Measurements from ENCODE around the gene LPA. TPM values are rescaled to one million over a fixed set of nuclear protein-coding genes. Genes with fewer than 3 reads are reported as not detected.
A peak's percentile ranks its signal among the peaks of the same experiment; 100 is the strongest.
"Not testable (repeated sequence)": the region's sequence is repeated elsewhere in the genome, so short reads cannot be mapped to it uniquely, and the experiment has no call there.

LPA gene
- total RNA-seq, 1 experiment from 2014 or later, result not detected

GRCh38 chr6:160571201-160571600 is 92.9 kb downstream of the LPA start:
- H3K4me2 ChIP-seq (ENCODE audit: low read depth, low read length, poor library complexity, severe bottlenecking); H3K79me2 ChIP-seq (ENCODE audit: low read length): not testable (repeated sequence)

GRCh38 chr6:160544802-160545201 is 119.3 kb downstream of the LPA start:
- Histone ChIP-seq H3K36me3 (ENCODE audit: insufficient read depth, low read length) (no peaks in the 10 kb centered on the region), H3K4me2 (ENCODE audit: low read depth, low read length, poor library complexity, severe bottlenecking) (no peak overlapping the region), H3K9ac (ENCODE audit: low read length) (no peak overlapping the region), H4K20me1 (ENCODE audit: insufficient read depth, low read depth, low read length) (no peaks in the 10 kb centered on the region), H3K4me1 (ENCODE audit: low read length) (no peaks in the 10 kb centered on the region), H3K79me2 (ENCODE audit: low read length) (no peaks in the 10 kb centered on the region), H2AFZ (ENCODE audit: low read length) (no peak overlapping the region), H3K9me3 (ENCODE audit: low read length) (no peaks in the 10 kb centered on the region), H3K4me3 (ENCODE audit: low read length) (no peak overlapping the region), H3K27ac (ENCODE audit: low read length) (no peak overlapping the region), H3K9me2 (replicated peaks; ENCODE audit: insufficient read depth, low read length) (no peaks in the 10 kb centered on the region), H3K27me3 (ENCODE audit: low read length) (no peaks in the 10 kb centered on the region)
- no peak for DNase-seq

More at GRCh38 chr6:160571201-160571600, 92.9 kb downstream of the LPA start:
- not testable (repeated sequence) for H2AFZ ChIP-seq (ENCODE audit: low read length); H4K20me1 ChIP-seq (ENCODE audit: insufficient read depth, low read depth, low read length); H3K9me3 ChIP-seq (ENCODE audit: low read length); H3K36me3 ChIP-seq (ENCODE audit: insufficient read depth, low read length); DNase-seq; H3K27ac ChIP-seq (ENCODE audit: low read length); H3K27me3 ChIP-seq (ENCODE audit: low read length); H3K4me3 ChIP-seq (ENCODE audit: low read length); H3K9ac ChIP-seq (ENCODE audit: low read length); H3K4me1 ChIP-seq (ENCODE audit: low read length); H3K9me2 ChIP-seq (replicated peaks; ENCODE audit: insufficient read depth, low read length)

- Histone ChIP-seq H3K9ac (ENCODE audit: low read length) (no peak overlapping the region), H3K4me2 (ENCODE audit: low read depth, low read length, poor library complexity, severe bottlenecking) (no peak overlapping the region), H3K4me1 (ENCODE audit: low read length) (no peaks in the 10 kb centered on the region), H3K4me3 (ENCODE audit: low read length) (no peak overlapping the region), H3K9me3 (ENCODE audit: low read length) (no peaks in the 10 kb centered on the region), H3K9me2 (replicated peaks; ENCODE audit: insufficient read depth, low read length) (no peaks in the 10 kb centered on the region), H3K27me3 (ENCODE audit: low read length) (no peaks in the 10 kb centered on the region), H2AFZ (ENCODE audit: low read length) (no peak overlapping the region), H3K27ac (ENCODE audit: low read length) (no peak overlapping the region), H3K79me2 (ENCODE audit: low read length) (no peaks in the 10 kb centered on the region), H3K36me3 (ENCODE audit: insufficient read depth, low read length) (no peaks in the 10 kb centered on the region), H4K20me1 (ENCODE audit: insufficient read depth, low read depth, low read length) (no peaks in the 10 kb centered on the region)
- DNase-seq, result no peak
Measured at GRCh38 chr6:160535270-160535669, 128.8 kb downstream of the LPA start.

- H3K4me3 ChIP-seq (ENCODE audit: low read length), result no peak overlapping the region
- DNase-seq, result peak; percentile 71
- no peak overlapping the region for H2AFZ ChIP-seq (ENCODE audit: low read length)
- H3K27me3 ChIP-seq (ENCODE audit: low read length), result no peaks in the 10 kb centered on the region
- H4K20me1 ChIP-seq (ENCODE audit: insufficient read depth, low read depth, low read length), result no peaks in the 10 kb centered on the region
- no peak overlapping the region for H3K9ac ChIP-seq (ENCODE audit: low read length)
- no peaks in the 10 kb centered on the region for H3K9me3 ChIP-seq (ENCODE audit: low read length)
- no peaks in the 10 kb centered on the region for H3K4me1 ChIP-seq (ENCODE audit: low read length)
- H3K27ac ChIP-seq (ENCODE audit: low read length), result no peak overlapping the region
- no peak overlapping the region for H3K4me2 ChIP-seq (ENCODE audit: low read depth, low read length, poor library complexity, severe bottlenecking)
- H3K9me2 ChIP-seq (replicated peaks; ENCODE audit: insufficient read depth, low read length), result no peaks in the 10 kb centered on the region
- H3K36me3 ChIP-seq (ENCODE audit: insufficient read depth, low read length), result no peaks in the 10 kb centered on the region
- H3K79me2 ChIP-seq (ENCODE audit: low read length), result no peaks in the 10 kb centered on the region
Measured at GRCh38 chr6:160534050-160534696, 129.9 kb downstream of the LPA start.

- Histone ChIP-seq H3K4me3 (ENCODE audit: low read length) (no peak overlapping the region), H3K4me1 (ENCODE audit: low read length) (no peaks in the 10 kb centered on the region), H3K27ac (ENCODE audit: low read length) (no peak overlapping the region), H3K27me3 (ENCODE audit: low read length) (no peaks in the 10 kb centered on the region), H3K9me3 (ENCODE audit: low read length) (no peaks in the 10 kb centered on the region), H3K9ac (ENCODE audit: low read length) (no peak overlapping the region), H2AFZ (ENCODE audit: low read length) (no peak overlapping the region), H3K36me3 (ENCODE audit: insufficient read depth, low read length) (no peaks in the 10 kb centered on the region), H3K4me2 (ENCODE audit: low read depth, low read length, poor library complexity, severe bottlenecking) (no peak overlapping the region), H3K79me2 (ENCODE audit: low read length) (no peaks in the 10 kb centered on the region), H4K20me1 (ENCODE audit: insufficient read depth, low read depth, low read length) (no peaks in the 10 kb centered on the region), H3K9me2 (replicated peaks; ENCODE audit: insufficient read depth, low read length) (no peaks in the 10 kb centered on the region)
- DNase-seq, result no peak
Measured at GRCh38 chr6:160532315-160532714, 131.8 kb downstream of the LPA start.

- Histone ChIP-seq H2AFZ (ENCODE audit: low read length) (no peak overlapping the region), H3K9me3 (ENCODE audit: low read length) (no peaks in the 10 kb centered on the region), H3K4me2 (ENCODE audit: low read depth, low read length, poor library complexity, severe bottlenecking) (no peak overlapping the region), H3K4me1 (ENCODE audit: low read length) (no peaks in the 10 kb centered on the region), H3K27me3 (ENCODE audit: low read length) (no peaks in the 10 kb centered on the region), H3K36me3 (ENCODE audit: insufficient read depth, low read length) (no peaks in the 10 kb centered on the region), H3K9me2 (replicated peaks; ENCODE audit: insufficient read depth, low read length) (no peaks in the 10 kb centered on the region), H3K4me3 (ENCODE audit: low read length) (no peak overlapping the region), H3K79me2 (ENCODE audit: low read length) (no peaks in the 10 kb centered on the region), H4K20me1 (ENCODE audit: insufficient read depth, low read depth, low read length) (no peaks in the 10 kb centered on the region), H3K9ac (ENCODE audit: low read length) (no peak overlapping the region), H3K27ac (ENCODE audit: low read length) (no peak overlapping the region)
- DNase-seq, result no peak
Measured at GRCh38 chr6:160531826-160532225, 132.2 kb downstream of the LPA start.

- not testable (repeated sequence) for H3K79me2 ChIP-seq (ENCODE audit: low read length); H3K36me3 ChIP-seq (ENCODE audit: insufficient read depth, low read length); H3K27ac ChIP-seq (ENCODE audit: low read length); H3K4me2 ChIP-seq (ENCODE audit: low read depth, low read length, poor library complexity, severe bottlenecking); H3K4me3 ChIP-seq (ENCODE audit: low read length); H3K27me3 ChIP-seq (ENCODE audit: low read length); DNase-seq; H4K20me1 ChIP-seq (ENCODE audit: insufficient read depth, low read depth, low read length); H3K9me2 ChIP-seq (replicated peaks; ENCODE audit: insufficient read depth, low read length); H3K4me1 ChIP-seq (ENCODE audit: low read length); H3K9ac ChIP-seq (ENCODE audit: low read length); H3K9me3 ChIP-seq (ENCODE audit: low read length); H2AFZ ChIP-seq (ENCODE audit: low read length)
Measured at GRCh38 chr6:160529524-160529923, 134.6 kb downstream of the LPA start.

GRCh38 chr6:160523223-160523622 is 140.9 kb downstream of the LPA start:
- no peaks in the 10 kb centered on the region for H3K4me1 ChIP-seq (ENCODE audit: low read length)
- no peaks in the 10 kb centered on the region for H3K36me3 ChIP-seq (ENCODE audit: insufficient read depth, low read length)
- H3K9ac ChIP-seq (ENCODE audit: low read length), result no peak overlapping the region
- H3K27me3 ChIP-seq (ENCODE audit: low read length), result no peaks in the 10 kb centered on the region
- no peaks in the 10 kb centered on the region for H4K20me1 ChIP-seq (ENCODE audit: insufficient read depth, low read depth, low read length)
- DNase-seq, result no peak
- no peaks in the 10 kb centered on the region for H3K9me2 ChIP-seq (replicated peaks; ENCODE audit: insufficient read depth, low read length)
- H3K79me2 ChIP-seq (ENCODE audit: low read length), result no peaks in the 10 kb centered on the region
- H2AFZ ChIP-seq (ENCODE audit: low read length), result no peak overlapping the region
- H3K4me2 ChIP-seq (ENCODE audit: low read depth, low read length, poor library complexity, severe bottlenecking), result no peak overlapping the region
- H3K27ac ChIP-seq (ENCODE audit: low read length), result no peak overlapping the region
- no peaks in the 10 kb centered on the region for H3K9me3 ChIP-seq (ENCODE audit: low read length)
- H3K4me3 ChIP-seq (ENCODE audit: low read length), result no peak overlapping the region

Measured in Karpas-422 (cell line).